Type B pancreatic cell (in vitro differentiated cells): ENCODE results near the gene PLPPR4. TPM values are rescaled to one million over a fixed set of nuclear protein-coding genes. Genes with fewer than 3 reads are reported as not detected.

ENCODE experiments used
- DNase-seq: peaks from one replicate; pipeline ENCODE4 v3.0.0; 2021; ENCODE audit warnings: mixed read lengths; ENCODE audit not compliant: unreplicated experiment; ENCODE audit errors: extremely low spot score
- H3K27ac Mint-ChIP-seq: 2 replicates; pipeline ENCODE4 v1.8.0; 2021; ENCODE audit warnings: mild to moderate bottlenecking, mixed read lengths
- H3K27me3 Mint-ChIP-seq: 2 replicates; pipeline ENCODE4 v1.8.0; 2021; ENCODE audit warnings: mixed read lengths
- H3K36me3 Mint-ChIP-seq: 2 replicates; pipeline ENCODE4 v1.8.0; 2021; ENCODE audit warnings: mixed read lengths
- H3K4me1 Mint-ChIP-seq: one replicate; pipeline ENCODE4 v1.8.0; 2021; ENCODE audit warnings: mixed read lengths; ENCODE audit not compliant: unreplicated experiment
- H3K4me3 Mint-ChIP-seq: 2 replicates; pipeline ENCODE4 v1.8.0; 2021; ENCODE audit warnings: mild to moderate bottlenecking, mixed read lengths
- H3K9me3 Mint-ChIP-seq: 2 replicates; pipeline ENCODE4 v1.8.0; 2021; ENCODE audit warnings: mixed read lengths
- CTCF ChIP-seq: fragments of 200-600 bp; sonication (generic); conservative IDR thresholded peaks from 2 replicates; pipeline ENCODE4 v1.5.0; 2021; ENCODE audit warnings: antibody characterized with exemption, mild to moderate bottlenecking
- total RNA-seq: library from RNA; stranded (reverse); gene quantifications from 2 replicates; pipeline ENCODE4 v1.2.1, GENCODE V29; 2021; ENCODE audit warnings: low replicate concordance

Gene PLPPR4
- total RNA-seq, 1 donor from 2014 or later, result 2.0 TPM

GRCh38 chr1:99227056-99227897 is 37.0 kb upstream of the PLPPR4 start:
- DNase-seq, result no peak
- Mint-ChIP-seq H3K9me3 (no peaks in the 10 kb centered on the region), H3K4me1 (peaks cover 6% of the 10 kb centered on the region), H3K4me3 (no peak overlapping the region), H3K27me3 (peaks cover 16% of the 10 kb centered on the region), H3K27ac (no peak overlapping the region), H3K36me3 (no peaks in the 10 kb centered on the region)
- no peak for TF ChIP-seq CTCF

GRCh38 chr1:99228153-99228552 is 36.1 kb upstream of the PLPPR4 start:
- no peak for TF ChIP-seq CTCF
- peaks cover 13% of the 10 kb centered on the region for H3K27me3 Mint-ChIP-seq
- no peak for DNase-seq
- no peaks in the 10 kb centered on the region for H3K9me3 Mint-ChIP-seq
- H3K36me3 Mint-ChIP-seq, result no peaks in the 10 kb centered on the region
- no peak overlapping the region for H3K4me3 Mint-ChIP-seq
- H3K4me1 Mint-ChIP-seq, result peaks cover 6% of the 10 kb centered on the region
- H3K27ac Mint-ChIP-seq, result no peak overlapping the region

GRCh38 chr1:99229122-99229521 is 35.2 kb upstream of the PLPPR4 start:
- H3K36me3 Mint-ChIP-seq, result no peaks in the 10 kb centered on the region
- H3K27ac Mint-ChIP-seq, result no peak overlapping the region
- no peak for DNase-seq
- no peak overlapping the region for H3K4me3 Mint-ChIP-seq
- no peaks in the 10 kb centered on the region for H3K9me3 Mint-ChIP-seq
- peaks cover 13% of the 10 kb centered on the region for H3K27me3 Mint-ChIP-seq
- peaks cover 6% of the 10 kb centered on the region for H3K4me1 Mint-ChIP-seq
- TF ChIP-seq CTCF, result no peak

DNA sequence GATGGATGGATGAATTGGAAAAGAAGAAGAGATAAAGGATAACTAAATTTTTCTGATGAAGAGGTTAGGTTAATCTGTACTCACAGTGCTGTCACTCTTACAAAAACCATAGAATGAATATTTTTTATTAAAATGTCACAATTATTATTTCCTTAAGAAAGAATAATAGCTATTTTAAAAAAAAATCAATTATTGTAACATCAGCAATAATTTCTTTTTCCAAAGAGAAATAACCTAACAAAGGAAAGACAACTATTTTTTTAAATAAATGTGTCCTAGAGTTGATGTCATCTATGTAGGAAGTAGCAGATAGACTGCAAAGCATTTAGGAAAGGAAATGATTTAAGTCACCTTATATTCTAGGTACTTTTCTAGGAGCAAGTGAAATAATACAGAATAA is 33.6 kb upstream of the PLPPR4 start:
- peaks cover 13% of the 10 kb centered on the region for H3K27me3 Mint-ChIP-seq
- no peak for DNase-seq
- no peak for TF ChIP-seq CTCF
- no peaks in the 10 kb centered on the region for H3K36me3 Mint-ChIP-seq
- H3K9me3 Mint-ChIP-seq, result no peaks in the 10 kb centered on the region
- no peak overlapping the region for H3K4me3 Mint-ChIP-seq
- H3K4me1 Mint-ChIP-seq, result peaks cover 6% of the 10 kb centered on the region
- no peak overlapping the region for H3K27ac Mint-ChIP-seq

DNA sequence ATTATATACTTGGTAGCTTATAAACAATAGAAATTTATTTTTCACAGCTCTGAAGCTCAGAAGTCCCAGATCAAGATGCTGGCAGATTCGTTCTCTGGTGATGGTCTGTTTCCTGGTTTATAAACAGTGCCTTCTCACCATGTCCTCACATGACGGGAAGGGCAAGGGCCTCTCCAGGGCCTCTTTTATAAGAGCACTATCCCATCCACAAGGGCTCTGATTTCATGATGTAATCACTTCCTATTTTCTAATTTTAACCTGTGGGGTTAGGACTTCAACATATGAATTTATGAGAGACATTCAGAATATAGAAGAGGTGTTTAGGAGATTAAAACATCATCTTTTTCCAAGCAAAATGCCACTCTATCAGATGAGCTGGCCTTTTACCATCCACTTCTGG is 32.1 kb upstream of the PLPPR4 start:
- DNase-seq, result no peak
- Mint-ChIP-seq H3K27me3 (peaks cover 9% of the 10 kb centered on the region), H3K36me3 (no peaks in the 10 kb centered on the region), H3K27ac (no peak overlapping the region), H3K4me1 (peaks cover 6% of the 10 kb centered on the region), H3K9me3 (no peaks in the 10 kb centered on the region), H3K4me3 (no peak overlapping the region)
- no peak for TF ChIP-seq CTCF
